ENCODE measurements around the gene ZNF467. TPM values are rescaled to one million over a fixed set of nuclear protein-coding genes. Genes with fewer than 3 reads are reported as not detected.

The ZNF467 gene
- total RNA-seq, 2 donors from 2014 or later = 9.9 to 13.2 TPM

- H3K4me1 ChIP-seq = no peaks in the 10 kb centered on the region
- no peak overlapping the region for H3K4me3 ChIP-seq
- no peak for ATAC-seq
- intact Hi-C loops (cut with DNase I) = no loop called here
- no peaks in the 10 kb centered on the region for H3K9me3 ChIP-seq
- 84 to 88% methylated on average over 10 of the region's 10 CpGs for WGBS, 2 donors
- H3K36me3 ChIP-seq (replicated peaks in 1 of 2; ENCODE audit: insufficient read depth in 1 of 2, low read depth in 2 of 2) = no peaks in the 10 kb centered on the region
- DNase-seq = no peak
- TF ChIP-seq POLR2A (IDR thresholded peaks at IDR 0.05) (no peak), CTCF (IDR thresholded peaks at IDR 0.05) (no peak)
- no peaks in the 10 kb centered on the region for H3K27me3 ChIP-seq
- no peak overlapping the region for H3K27ac ChIP-seq
Observed at GRCh38 chr7:149762610-149763009, 10.8 kb downstream of the ZNF467 start.

DNA sequence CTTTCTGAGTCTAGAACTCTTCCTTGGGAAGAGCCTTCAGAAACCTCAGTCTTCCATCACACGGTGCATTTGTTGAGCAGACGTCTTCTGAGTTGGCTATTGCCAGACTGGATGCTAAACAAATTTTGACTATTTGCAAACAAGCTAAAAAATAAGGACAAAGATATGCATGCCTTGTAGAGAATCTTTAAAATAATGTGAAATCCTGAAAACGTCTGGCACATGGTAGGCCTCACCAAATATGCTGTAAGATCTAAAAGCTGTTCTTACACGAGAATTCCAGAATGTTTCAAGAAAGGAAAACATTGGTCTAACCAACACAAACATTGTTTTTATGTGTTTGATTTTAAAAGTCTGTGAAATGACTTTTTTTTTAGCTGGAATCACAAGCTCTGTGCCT is 11.3 kb downstream of the ZNF467 start:
- H3K4me1 ChIP-seq = no peaks in the 10 kb centered on the region
- 69 to 86% methylated on average over 4 of the region's 4 CpGs for WGBS, 2 donors
- no peak overlapping the region for H3K4me3 ChIP-seq
- H3K36me3 ChIP-seq (replicated peaks in 1 of 2; ENCODE audit: insufficient read depth in 1 of 2, low read depth in 2 of 2) = no peaks in the 10 kb centered on the region
- no peaks in the 10 kb centered on the region for H3K27me3 ChIP-seq
- no peaks in the 10 kb centered on the region for H3K9me3 ChIP-seq
- no peak overlapping the region for H3K27ac ChIP-seq
- TF ChIP-seq CTCF (IDR thresholded peaks at IDR 0.05) (no peak), POLR2A (IDR thresholded peaks at IDR 0.05) (no peak)
- DNase-seq (no peak), ATAC-seq (no peak)
- intact Hi-C loops (cut with DNase I) = no loop called here

DNA sequence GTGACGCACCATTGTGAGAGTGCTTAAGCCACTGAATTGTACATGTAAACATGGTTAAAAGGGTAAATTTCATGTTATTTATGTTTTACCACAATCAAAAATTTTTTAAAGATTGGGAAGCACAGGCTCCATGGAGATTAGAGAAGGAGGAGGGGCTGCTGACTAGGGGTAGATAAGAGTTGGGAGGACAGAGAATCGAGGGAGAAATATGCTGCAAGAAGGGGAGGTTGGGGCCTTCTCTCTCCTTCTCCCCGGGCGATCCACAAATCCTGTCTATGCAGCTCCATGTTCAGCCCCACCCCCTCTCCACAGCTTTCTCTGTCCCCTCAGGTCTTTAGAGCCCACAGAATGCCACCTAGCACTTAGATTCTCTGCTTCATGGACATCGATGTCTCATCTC is 12.1 kb downstream of the ZNF467 start:
- Histone ChIP-seq H3K27me3 (no peaks in the 10 kb centered on the region), H3K4me1 (no peaks in the 10 kb centered on the region), H3K4me3 (no peak overlapping the region), H3K9me3 (no peaks in the 10 kb centered on the region), H3K36me3 (replicated peaks in 1 of 2; ENCODE audit: insufficient read depth in 1 of 2, low read depth in 2 of 2) (no peaks in the 10 kb centered on the region), H3K27ac (no peak overlapping the region)
- no peak for ATAC-seq
- TF ChIP-seq CTCF (IDR thresholded peaks at IDR 0.05) (no peak), POLR2A (IDR thresholded peaks at IDR 0.05) (no peak)
- 68 to 72% methylated on average over 5 of the region's 5 CpGs for WGBS, 2 donors
- intact Hi-C loops (cut with DNase I) = no loop called here
- no peak for DNase-seq

DNA sequence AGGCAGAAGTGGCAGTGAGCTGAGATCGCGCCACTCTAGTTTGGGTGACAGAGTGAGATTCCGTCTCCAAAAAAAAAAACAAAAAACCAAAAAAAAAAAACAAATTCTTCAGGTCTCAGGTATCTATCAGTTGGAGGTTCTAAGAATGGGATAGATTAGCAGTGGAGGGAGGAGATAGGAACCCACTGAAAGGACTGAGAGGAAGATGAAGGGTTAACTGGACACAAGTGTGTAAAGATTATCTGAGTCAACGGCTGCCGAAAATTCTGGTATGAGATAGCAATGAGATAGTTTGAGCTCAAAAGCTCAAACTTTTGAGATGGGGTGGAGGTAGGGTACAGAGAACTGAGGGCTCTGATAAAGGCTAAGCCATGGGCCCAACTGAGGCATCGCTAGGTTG is 12.8 kb downstream of the ZNF467 start:
- no peaks in the 10 kb centered on the region for H3K27me3 ChIP-seq
- no peak for TF ChIP-seq POLR2A (IDR thresholded peaks at IDR 0.05)
- TF ChIP-seq CTCF (IDR thresholded peaks at IDR 0.05) = no peak
- H3K27ac ChIP-seq = no peak overlapping the region
- no peaks in the 10 kb centered on the region for H3K4me1 ChIP-seq
- H3K9me3 ChIP-seq = no peaks in the 10 kb centered on the region
- DNase-seq (no peak), ATAC-seq (no peak)
- no peaks in the 10 kb centered on the region for H3K36me3 ChIP-seq (replicated peaks in 1 of 2; ENCODE audit: insufficient read depth in 1 of 2, low read depth in 2 of 2)
- 47 to 61% methylated on average over 5 to 6 of the region's 6 CpGs for WGBS, 2 donors
- intact Hi-C loops (cut with DNase I) = no loop called here
- no peak overlapping the region for H3K4me3 ChIP-seq

GRCh38 chr7:149759093-149759860 is 14.1 kb downstream of the ZNF467 start:
- no peak overlapping the region for H3K27ac ChIP-seq
- no peak for ATAC-seq
- H3K4me1 ChIP-seq = no peaks in the 10 kb centered on the region
- H3K36me3 ChIP-seq (replicated peaks in 1 of 2; ENCODE audit: insufficient read depth in 1 of 2, low read depth in 2 of 2) = no peaks in the 10 kb centered on the region
- DNase-seq = no peak
- TF ChIP-seq POLR2A (IDR thresholded peaks at IDR 0.05) (no peak), CTCF (IDR thresholded peaks at IDR 0.05) (no peak)
- H3K27me3 ChIP-seq = no peaks in the 10 kb centered on the region
- WGBS, 2 donors = 72 to 87% methylated on average over 11 to 12 of the region's 12 CpGs
- intact Hi-C loops (cut with DNase I) = no loop called here
- H3K9me3 ChIP-seq = no peaks in the 10 kb centered on the region
- no peak overlapping the region for H3K4me3 ChIP-seq

All from body of pancreas (tissue), 4 donors.